GM19025 (cell line): Measurements from ENCODE around the gene TMEM132E.

Source experiments
- ATAC-seq: cut with Tn5 transposase; IDR thresholded peaks from one replicate; pipeline ENCODE4 v1.9.1; 2021; ENCODE audit warnings: mild to moderate bottlenecking, low read depth, moderate library complexity; ENCODE audit not compliant: unreplicated experiment

The TMEM132E gene

DNA sequence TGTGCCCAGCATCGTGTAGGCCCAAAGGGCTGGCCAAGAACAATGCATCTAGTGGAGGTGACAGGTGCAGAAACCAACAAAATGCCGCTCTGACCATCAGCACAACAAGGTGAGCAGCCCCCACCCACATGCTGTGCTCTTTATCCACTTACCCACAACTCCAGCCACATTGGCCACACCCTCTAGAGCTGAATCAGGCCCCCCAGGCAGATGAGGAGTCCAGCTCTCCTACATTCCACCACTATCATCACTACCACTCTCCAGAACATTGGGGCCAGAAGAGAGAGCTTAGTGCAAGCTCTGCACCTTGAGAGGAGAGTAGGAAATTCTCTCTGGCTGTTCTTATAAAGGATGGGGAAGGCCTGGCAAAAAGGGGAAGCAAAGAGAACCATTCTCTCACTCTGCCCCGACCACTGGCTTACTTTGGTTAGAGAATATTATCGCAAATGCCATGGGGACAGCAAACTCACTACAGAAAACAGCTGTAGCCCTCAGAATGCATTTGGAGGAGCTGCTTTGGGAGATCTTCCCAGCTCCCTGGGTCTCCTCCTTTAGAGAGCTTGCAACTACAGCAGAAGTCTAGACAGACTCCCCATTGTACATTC is 75.0 kb downstream of the TMEM132E start:
- ATAC-seq, result no peak

DNA sequence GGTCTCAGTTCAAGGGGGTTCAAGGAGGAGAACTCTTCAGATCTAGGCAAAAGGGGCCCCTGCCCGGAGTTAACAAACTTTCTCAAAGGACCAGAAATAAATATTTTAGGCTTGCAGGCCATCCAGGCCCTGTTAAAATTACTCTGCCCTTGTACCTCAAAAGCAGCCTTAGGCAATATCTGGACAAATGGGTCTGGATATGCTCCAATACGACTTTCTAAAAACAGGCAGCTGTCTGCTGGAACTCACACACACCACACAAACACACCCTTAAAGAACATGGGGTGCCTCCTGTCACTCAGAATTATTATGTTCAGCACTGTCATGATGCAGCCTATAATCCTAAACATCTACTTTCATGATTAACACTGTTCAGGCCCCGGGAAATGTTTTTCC is 75.5 kb downstream of the TMEM132E start:
- no peak for ATAC-seq

DNA sequence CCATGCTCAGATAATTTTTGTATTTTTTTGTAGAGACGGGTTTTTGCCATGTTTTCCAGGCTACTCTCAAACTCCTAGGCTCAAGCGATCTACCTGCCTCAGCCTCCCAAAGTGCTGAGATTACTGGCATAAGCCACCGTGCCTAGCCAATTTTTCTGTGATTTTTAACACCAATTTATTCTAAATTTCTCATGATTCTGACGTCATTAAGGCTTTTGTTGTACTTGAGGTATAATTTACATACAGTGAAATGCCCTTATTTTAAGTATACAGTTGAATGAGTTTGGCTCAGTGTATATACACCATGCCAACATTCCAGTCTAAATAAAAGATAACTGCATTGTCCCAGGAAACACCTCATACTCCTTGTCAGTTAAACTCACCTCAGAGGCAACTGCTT is 77.4 kb downstream of the TMEM132E start:
- no peak for ATAC-seq

DNA sequence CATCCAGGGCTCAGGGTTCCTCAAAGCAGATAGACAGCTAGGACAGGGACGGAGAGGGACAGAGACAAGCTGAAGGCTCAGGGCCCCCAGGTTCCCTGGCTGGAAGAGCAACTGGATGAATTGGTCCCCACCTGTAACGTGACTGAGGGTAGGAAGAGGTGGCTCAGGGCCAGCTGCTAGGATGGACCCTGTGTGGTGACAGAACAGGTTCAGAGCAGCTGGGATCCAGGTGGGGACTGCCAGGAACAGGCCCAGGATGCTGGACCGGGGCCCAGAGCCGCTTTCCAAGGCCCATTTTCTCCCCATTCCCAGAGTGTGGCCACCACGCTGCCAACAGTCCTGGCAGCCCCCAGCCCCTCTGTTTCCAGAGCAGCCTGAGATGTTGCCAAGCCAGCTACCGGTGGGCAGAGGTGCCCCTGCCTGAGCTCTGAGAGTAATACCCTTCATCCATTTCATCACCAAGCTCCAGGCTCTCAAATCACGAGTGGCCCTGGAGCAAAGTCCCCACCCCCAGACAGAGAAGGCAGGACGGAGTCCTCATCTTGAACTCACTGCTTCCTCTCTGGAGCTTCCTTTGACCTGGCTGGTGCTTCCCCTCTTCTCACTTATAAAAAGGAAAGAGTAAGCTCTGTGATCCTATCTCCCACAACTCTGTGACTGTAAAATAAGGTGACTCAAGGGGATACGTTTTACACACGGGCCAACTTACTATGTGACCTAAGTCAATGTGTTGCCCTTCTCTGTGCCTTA is 79.6 kb downstream of the TMEM132E start:
- ATAC-seq, result no peak

DNA sequence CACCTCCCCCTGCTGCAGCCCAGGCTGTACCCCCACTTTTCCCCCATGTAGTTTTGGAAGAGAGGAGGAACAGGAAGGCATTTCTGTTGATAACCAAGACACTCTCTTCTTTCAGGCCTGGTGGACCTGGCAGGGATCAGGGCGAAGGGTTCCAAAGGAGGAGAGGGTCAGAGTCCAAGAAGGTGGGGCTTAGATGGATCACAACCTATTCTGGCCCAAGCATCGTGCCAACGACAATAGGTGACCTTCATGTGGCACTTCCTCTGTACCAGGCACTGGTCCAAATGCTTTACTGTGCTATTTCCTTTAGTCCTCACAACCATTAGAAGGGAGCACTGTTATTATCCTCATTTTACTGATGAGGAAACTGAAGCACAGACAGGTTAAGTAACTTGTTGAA is 84.3 kb downstream of the TMEM132E start:
- ATAC-seq, result no peak

DNA sequence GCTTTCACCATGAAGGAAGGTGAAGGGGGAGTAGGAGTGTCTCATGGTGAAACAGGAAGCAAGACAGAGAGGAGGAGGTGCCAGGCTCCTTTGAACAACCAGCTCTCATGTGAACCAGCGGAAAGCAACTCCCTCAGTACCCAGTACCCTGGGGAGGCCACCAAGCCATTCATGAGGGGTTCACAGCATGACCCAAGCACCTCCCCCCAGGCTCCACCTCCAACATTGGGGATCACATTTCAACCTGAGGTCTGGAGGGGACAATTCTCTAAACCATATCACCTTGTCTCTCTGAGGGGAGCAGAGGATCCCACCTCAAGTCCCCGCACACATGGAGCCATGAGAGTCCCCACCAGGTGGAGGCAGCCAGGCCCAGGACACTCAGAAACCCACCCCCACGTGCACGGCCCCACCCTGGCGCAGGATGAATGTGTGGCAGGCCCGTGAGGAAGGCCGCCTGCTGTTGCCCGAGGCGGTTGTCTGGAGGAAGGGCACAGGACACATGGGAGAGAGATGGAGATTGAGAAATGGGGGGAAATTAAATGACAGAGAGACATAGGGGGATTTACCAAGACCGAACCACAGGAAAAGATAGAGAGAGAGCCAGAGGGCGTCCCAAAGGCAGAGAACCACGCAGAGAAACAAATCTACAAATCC is 85.9 kb downstream of the TMEM132E start:
- ATAC-seq, result no peak

DNA sequence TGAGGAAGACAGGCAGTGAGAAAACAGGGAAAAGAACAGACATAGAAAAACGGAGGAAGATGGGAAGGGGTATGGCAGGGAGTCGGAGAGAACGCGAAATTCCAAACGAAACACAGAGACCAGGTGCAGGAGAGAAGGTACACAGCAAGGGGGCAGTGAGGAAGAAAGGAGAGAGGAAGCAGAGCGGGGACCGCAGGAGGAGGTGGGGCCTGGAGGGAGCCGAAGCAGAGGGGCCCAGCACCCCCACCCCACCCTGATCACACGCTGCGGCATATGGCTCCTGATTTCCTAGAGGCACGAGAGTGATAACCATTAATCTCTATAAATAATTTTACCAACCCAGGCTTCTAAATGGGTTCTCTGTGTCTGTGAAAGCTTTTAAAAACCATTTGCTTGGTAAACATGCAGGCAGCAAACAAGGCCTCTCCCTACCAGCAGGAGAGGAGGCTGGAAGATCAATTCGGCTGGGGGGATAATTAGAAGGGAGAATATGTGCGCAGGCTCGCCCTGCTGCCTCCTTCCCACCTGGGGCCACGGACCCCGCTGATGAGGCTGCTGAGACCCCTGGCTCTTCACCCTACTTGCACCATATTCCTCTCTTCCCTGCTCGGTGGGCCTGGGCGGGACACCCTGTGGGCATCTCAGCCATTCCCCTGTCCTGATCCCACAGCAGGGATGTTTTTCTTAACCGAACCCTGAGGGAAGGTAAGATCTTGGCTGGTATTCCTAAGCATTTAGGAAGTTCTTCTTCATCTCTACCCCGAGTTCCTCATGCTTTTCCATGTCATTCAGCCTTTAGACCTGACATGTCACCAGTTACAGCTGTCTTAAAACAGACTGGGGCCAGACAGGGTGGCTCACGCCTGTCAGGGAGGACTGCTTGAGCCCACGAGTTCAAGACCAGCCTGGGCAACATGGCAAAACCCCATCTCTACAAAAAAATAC is 86.7 kb downstream of the TMEM132E start:
- no peak for ATAC-seq

DNA sequence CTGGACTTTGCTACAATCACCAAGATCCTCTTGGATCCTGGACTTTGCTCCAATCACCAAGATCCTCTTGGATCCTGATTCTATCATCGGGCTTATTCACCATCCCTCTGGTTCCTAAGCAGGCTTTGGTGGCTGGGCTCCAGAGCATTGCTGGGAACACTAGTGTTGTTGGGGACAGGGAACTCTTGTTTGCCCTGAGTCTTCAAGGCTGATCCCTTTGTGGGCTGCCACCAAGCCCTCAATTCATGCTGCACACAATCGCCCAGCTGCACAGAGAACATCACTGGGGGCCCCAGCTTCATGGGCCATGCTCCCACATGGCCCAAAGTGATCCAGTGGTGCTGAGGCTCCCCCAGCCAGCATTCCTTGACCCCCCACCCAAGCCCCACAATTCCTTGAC is 88.3 kb downstream of the TMEM132E start:
- ATAC-seq, result no peak

DNA sequence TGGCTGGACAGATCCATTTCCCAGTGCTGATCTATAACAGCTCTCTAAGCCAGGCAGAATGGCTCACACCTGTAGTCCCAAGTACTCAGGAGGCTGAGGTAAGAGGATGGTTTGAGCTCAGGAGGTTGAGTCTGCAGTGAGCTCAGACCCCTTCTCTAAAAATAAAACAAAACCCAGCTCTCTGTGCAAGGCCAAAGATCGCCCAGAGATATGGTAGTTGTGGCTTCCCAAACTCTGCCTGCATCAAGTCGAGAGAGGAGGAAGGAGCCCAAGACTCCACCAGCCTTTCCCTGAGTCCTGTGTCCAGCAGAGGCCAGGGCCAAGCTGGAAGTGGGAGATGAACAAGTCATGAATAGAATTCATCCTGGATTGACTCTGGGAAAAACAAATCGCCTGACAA is 88.8 kb downstream of the TMEM132E start:
- ATAC-seq, result no peak

DNA sequence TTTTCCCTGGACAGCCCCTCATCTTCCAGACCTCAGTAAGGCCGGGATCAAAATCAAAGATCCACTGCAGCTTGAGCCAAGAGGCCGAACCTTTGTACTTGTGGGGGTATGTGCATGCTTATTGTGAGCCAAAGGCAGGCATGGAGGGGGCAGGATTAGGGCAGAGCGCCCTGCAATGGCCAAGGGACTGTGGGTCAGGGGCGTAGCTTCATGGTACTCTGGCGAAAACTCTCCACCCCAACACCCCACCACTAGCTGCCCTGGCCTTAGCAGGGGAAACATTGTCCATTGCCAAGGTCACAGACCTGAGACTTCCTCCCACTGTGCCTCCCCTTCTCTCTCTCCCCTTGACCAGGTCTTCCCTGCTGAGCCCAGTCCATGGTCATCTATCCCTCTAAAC is 90.1 kb downstream of the TMEM132E start:
- no peak for ATAC-seq

DNA sequence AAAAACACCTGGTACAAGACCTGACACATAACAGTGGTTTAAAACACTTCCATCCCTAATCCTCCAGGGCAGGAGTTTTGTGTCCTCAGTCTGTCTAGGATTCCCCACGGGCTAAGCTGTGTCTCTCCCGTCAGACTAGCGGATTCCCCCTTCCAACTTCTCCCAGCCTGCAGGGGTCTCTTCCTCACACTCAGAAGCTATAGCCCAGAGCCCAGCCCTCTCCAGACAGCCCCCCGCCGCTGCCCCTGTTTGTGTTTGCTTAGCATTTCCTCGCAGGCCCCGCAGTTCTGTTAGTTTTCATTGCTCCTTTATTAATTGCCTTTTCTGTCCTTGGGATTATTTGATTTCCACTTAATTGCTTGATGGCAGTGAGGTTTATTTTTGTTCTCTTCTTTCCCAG is 91.2 kb downstream of the TMEM132E start:
- no peak for ATAC-seq

DNA sequence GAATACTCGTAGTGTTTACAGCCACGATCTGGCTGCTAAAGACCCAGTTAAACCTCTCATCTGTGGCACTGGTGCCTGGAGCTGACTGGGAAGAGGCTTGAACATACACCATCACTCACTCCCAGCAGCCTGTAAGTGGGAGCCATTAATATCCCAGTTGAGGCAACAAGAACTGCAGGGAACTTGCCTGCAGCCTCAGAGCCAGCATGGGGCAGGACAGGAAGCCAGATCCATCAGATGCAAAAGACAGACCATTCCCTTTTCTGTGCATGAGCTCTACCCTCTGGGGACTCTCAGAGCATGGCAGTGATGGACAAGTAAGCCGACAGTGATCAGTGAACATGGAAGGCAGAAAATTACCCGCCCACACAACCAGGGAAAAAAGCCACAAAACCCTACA is 91.8 kb downstream of the TMEM132E start:
- no peak for ATAC-seq

DNA sequence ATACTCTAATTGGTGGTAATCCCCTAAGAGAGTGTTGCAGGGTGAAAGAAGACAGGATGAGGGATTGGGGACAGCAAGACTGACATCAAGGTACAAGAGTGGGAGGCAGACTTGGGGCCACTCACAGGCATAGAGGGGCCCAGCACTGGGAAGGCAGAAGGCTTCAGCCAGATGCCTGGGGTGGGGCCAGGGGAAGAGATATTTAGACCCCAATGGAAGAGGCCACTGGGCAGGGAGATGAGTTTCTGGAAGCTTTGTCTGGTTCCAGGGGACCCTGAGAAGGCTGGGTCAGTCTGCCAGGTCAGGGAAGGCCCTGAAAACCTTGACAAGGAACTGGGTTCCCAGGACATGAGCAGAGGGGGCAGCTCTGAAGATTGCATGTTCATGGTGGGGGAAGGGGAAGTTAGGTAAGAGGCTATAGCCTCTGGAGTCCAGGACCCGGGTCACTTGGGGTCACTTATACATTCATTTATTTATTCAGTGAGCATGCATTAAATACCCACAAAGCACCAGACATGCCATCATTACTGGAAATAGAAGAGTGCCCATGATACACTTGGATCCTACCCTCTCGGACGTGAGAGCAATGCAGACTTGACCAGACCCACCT is 92.9 kb downstream of the TMEM132E start:
- ATAC-seq, result no peak

DNA sequence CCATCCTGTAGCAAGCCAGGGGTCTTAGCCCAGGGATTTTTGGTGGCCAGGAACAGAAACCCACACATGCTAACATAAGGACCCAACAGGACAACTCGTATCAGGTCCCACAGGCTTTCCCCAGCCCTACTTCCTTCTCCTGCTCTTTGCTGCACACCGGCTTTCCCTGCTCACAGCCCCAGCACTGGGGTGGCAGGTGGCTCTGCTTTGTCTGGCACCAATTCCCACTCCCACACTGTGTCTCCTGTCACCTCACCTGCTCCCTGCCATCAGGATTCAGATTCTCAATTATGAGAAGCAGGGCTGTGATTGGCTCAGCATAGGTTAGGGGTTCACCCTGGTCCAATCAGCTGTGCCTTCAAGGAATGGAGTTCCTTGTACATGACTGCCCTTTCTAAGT is 94.1 kb downstream of the TMEM132E start:
- ATAC-seq, result no peak

DNA sequence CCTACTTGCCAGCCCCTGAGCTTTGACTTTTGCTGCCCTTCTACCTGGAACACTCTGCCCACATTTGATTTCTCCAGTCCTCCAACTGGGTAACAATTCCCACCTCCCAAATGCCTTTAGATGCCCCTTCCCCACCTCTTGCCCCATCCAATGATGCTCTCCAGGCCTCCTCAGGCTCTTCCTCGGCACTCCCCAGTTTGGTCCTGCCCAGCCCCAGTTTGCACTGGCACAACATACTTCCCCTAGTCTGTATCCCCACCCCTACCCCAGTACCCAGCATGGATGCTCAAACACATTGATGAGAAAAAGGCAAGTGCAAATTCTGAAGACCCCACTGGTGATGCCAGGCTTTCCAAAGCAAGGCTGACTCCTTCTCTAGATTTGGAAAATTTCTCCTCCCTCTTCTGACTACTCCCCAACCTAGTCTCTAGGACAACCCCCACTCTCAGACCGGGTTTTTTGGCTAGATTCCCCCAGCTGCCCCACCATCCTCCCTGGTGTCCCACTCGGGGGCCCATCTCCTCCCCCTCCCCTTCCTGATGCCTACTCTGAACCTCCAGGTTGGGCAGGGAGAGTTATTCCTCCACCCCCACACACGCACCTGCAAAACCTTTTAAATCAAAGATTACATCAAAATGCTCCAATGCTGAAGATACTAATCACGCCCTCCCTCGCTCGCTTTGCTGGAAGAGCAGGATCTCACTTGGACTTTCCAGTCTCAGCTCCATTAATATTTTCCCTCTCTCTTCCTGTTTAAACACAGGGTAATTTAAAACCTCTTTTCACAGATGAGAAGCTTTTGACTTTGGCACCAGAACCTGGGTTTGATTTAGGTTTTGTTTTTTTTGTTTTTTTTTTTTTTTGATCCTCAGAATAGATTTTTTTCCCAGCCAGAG is 94.9 kb downstream of the TMEM132E start:
- ATAC-seq, result no peak

DNA sequence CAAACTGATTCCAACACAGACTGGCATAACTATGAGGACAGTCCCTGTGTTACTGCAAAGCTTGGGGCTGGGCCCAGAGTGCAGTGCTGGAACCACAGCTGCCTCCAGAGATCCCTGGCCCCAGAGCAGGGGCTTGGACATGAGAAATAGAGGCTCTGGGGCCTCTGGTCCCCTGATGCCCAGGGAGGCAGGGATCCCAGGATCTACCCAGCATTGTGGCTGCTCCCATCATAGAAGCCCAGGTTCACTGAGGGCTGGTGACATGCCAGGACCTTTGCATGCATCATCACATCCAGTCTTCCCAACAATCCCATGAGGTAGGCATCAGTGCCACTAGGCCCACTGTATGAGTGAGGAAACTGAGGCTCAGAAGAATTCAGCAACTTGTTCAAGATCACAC is 95.8 kb downstream of the TMEM132E start:
- ATAC-seq, result no peak

DNA sequence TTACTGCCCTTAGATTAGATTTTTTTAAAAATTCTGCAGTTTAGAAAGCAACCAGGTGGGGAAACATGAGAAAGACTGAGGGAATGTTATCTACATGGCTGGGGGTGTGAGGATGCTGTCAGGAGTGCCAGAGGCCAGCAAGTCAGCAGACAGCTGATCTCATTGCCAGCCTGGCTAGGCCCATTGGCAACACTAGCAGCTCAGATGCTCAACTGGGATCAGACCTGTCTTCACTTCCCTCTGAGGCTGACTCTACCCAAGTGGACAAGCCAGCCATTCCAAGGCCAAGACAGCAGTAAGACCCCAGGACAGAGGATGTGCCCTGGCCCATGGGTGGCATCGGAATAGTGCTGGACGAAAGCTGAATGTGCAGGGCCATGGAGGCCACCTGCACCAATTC is 96.2 kb downstream of the TMEM132E start:
- no peak for ATAC-seq

DNA sequence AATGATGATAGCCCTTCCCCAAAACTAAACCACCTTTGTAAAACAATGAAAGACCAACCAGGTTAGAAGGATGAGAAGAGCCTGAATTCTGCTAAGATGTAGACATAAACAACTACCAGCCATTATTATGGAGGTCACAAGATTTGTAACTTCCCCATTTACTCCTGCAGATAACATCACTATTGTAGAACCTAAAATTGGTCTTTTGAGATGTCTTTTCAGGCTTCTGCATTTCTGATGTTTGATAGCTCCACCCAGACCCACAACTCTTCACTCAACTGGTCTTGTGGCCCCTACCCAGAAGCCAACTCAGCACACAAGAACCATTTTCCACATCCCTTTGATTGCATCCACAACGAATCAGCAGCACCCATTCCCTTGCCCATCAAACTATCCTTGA is 100.8 kb downstream of the TMEM132E start:
- ATAC-seq, result no peak

DNA sequence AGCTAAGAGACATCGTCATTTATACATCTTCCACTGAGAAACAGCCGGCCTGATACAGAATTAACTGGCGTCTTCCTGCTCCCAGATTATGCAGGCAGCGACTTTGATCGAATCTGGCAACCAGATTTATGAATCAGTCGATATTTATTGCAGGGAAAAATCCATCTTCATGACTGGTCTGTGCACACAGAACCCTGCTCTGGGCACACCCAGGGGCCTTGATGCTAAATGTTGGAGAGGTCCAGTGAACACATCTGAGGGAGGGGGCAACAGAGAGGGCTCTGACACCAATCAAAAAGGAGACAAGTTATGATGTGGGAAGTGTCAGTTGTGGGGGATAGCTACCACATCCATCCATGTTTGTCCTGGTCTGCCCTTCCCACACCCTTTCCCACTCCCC is 102.9 kb downstream of the TMEM132E start:
- no peak for ATAC-seq

DNA sequence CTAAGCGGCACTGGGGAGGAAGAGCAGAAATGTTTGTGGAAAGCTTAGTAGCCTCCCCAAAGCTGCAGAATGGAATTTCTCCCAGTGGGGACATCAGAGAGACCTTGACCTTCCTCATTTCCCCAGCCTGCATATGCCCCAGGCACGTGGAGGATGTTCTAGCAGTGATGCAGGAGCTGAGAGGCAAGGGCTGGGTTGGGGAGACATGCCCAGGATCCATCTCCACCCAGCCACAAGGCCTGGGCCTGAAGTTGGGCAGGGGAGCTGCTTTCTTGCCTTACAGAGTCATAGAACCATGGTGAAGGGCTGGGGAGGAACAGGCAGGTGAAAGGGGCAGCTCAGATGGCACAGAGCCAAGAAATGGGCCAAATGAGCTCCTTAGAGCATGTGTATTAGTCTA is 104.0 kb downstream of the TMEM132E start:
- no peak for ATAC-seq
